GM21447 (cell line): ENCODE data around the gene COL6A5.
"Not testable (repeated sequence)": the region's sequence is repeated elsewhere in the genome, so short reads cannot be mapped to it uniquely, and the experiment has no call there.

Experiments used
- ATAC-seq: cut with Tn5 transposase; IDR thresholded peaks from one replicate; pipeline ENCODE4 v1.9.1; 2021; ENCODE audit not compliant: unreplicated experiment

COL6A5 gene

DNA sequence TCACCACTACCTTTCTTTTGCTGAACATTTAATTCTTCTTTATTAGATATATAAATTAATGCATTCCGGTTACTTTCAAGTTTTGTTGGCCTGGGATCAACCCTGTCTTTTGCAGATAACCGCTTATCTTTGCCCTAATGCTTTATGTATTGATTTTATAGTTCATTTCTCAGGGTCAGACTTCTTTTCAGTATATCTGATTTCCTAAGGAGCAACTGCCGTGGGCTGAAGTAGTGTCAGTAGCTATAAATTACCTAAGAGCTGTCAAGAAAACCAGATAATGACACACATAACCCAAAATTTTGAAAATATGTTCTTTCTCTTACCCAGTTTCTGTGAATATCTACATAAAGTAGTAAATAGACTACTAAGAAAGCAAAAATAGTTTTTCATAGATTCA lies 38.0 kb downstream of the COL6A5 start:
- ATAC-seq = no peak

- no peak for ATAC-seq
These were observed 39.1 kb downstream of the COL6A5 start for GRCh38 chr3:130384476-130385025.

DNA sequence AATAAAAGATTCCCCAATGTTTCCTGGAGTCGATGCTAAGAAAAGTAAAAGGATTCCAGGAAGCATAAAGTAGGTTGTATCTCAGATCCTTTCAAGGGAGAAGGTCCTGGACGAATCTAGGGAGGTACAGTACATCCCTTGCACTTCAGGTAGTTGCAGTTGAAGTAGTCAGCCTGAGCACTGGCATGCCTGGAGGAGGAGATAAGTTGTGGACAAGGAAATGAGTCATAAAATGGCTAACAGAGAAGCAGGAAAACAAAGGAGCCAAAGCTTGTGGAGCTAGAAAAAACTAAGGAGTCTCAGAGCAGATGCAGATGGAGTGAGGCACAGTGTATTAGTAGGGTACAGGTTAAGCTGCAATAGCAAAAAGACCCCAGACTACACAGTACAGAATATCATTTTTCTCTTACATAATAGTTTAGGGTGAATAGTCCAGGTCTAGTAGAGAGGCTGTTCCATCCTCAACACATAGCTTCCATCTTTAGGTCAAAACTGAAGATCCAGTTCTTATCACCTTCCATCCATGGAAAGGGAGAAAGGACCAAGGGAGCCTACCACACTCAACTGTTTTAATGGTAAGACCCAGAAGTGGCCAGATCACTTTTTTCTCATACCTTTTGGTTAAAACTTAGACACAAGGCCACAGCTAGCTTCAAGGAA lies 41.3 kb downstream of the COL6A5 start:
- no peak for ATAC-seq

GRCh38 chr3:130389743-130390478 lies 44.4 kb downstream of the COL6A5 start:
- ATAC-seq = no peak

- ATAC-seq = no peak
These were observed 46.8 kb downstream of the COL6A5 start for GRCh38 chr3:130392266-130392665.

DNA sequence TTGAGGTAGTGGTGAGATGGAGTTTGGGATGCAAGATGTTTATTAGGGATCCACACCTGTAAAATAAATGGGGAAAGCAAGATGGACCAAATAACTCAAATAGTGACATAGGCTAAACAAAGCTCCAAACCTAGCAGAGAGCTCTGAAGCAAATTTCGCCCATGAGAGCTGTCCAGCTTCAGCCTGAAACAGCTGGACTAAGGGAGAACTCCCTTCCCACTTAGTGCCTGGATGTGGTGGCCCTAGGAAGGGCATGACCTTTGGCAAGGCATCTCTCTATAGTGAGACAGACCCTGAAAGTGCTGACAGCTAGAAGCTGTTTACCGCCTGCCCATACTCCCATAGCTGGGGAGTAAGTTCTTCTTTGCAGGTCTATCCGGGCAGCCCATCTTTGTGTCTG lies 48.1 kb downstream of the COL6A5 start:
- no peak for ATAC-seq

- ATAC-seq = no peak
These were observed 49.9 kb downstream of the COL6A5 start for GRCh38 chr3:130395331-130395730.

DNA sequence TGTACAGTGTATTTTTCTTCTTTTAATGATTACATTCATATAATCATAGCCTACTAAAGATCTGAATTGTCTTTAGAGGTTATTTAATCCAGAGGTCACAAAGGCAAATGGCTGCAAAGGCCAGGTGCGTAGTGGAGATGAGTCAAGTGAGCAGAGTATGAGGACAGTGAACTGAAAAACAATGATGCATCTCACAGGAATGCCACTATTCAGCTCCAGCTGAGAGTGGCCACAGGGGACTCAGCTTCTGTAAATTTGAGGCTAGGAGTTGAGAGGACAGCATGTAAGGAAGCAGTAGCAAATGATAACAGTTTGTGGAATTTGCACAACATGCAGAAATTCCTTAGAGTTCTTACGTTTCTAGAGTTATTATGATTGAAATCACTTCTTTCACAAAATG lies 50.4 kb downstream of the COL6A5 start:
- no peak for ATAC-seq

- no peak for ATAC-seq
These were observed 58.9 kb downstream of the COL6A5 start for GRCh38 chr3:130404401-130404800.

DNA sequence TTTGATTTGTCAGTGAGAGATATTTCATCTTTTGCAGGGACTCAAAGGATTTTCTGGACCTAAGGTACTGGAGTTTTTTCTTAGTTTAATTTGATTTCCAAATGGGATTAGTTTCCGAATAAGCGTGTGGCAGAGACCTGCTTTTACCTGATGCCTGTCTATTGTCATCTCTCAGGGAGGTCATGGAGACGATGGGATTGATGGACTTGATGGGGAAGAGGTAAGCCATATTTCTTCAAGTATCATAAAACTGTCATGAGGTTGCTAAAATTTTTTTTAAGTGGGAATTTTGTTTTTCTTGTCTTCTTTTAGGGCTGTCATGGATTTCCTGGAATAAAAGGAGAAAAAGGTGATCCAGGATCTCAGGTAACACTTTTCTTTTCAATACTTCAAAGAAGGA lies 60.5 kb downstream of the COL6A5 start:
- no peak for ATAC-seq

- ATAC-seq = not testable (repeated sequence)
These were observed 62.8 kb downstream of the COL6A5 start for GRCh38 chr3:130408253-130408652.

- no peak for ATAC-seq
These were observed 65.8 kb downstream of the COL6A5 start for GRCh38 chr3:130411320-130411719.

DNA sequence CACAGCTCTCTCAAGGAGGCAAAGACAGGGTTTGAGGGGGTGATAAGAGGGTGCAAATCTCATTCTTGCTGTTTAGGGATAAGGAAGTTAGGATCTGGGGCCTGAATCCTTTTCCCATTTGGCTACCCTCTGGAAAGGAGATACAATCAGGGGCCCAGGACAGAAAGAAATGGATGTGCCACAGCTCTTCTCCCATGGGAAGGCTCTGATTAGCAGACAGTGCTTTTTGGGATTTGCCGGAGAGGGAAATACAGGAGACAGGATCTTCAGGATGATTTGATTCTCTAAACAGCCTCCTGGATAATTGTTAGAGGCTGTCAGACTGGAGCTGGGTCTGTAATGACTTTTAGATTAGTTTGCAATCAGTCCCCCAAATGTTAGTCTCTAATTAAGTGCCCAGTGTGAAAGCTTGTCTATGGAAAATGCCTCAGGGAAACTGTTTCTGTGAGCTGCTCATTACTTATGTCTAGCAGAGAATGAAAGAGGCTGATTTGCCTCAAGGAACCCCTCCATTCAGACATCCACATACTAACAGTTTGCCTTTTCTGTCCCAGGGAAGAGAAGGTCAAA lies 67.6 kb downstream of the COL6A5 start:
- no peak for ATAC-seq

DNA sequence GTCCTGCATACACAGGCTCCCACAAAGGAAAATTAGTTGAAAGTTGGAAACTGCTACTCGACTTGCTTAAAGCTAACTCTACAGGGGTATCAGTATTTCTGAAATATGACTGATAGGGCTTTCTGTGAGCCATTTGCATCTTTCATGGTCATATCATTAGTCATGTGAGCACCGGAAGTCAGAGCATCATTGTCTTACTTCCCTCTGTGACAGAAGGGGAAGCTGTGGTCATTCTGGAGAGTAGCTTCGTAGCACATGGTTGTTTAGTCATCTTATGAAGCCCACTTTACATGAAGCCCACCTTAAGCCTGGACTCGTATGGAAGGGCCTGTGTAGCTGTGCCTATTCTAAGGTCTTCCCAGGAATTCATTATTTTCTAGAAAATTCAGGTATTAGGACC lies 69.0 kb downstream of the COL6A5 start:
- ATAC-seq = no peak

GRCh38 chr3:130420466-130420865 lies 75.0 kb downstream of the COL6A5 start:
- no peak for ATAC-seq

- ATAC-seq = no peak
These were observed 77.6 kb downstream of the COL6A5 start for GRCh38 chr3:130423064-130423463.

GRCh38 chr3:130424837-130425236 lies 79.4 kb downstream of the COL6A5 start:
- no peak for ATAC-seq

DNA sequence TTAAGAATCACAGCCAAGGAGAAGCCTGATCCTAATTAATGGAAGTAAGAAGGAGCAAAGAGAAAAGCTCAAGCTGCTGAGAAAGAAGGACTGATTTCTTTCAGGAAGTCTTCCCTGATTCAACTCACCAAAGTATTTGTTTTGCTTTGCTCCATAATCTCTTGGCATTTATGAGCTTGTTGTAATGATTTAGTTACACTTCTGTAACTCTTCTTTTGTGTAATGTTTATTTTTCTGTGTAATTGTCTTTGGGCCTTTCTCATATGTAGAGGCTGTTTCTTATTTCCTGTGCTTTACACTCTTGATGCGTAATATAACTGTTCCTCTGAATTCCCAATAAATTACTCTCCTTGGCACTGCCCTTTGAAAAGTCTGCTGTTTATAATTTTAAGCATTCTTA lies 80.0 kb downstream of the COL6A5 start:
- ATAC-seq = no peak

DNA sequence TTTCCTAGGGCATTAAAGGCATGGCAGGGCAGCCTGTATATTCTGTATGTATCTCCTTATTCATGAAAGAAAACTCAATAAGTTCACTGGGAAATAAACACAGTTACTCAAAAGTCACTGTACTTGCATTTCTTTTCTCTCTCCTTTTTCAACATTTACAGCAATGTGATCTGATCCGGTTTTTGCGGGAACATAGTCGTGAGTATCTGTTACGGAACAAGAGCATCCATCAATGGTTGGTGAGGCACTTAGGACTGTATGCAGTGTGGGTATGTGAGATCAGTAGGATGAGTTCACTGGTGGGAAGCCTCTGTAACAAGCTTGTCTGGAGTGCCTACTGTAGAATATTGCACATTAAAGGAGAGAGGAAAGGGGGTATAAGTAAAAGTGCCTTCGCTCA lies 80.7 kb downstream of the COL6A5 start:
- ATAC-seq = no peak

- no peak for ATAC-seq
These were observed 83.6 kb downstream of the COL6A5 start for GRCh38 chr3:130428871-130429712.

DNA sequence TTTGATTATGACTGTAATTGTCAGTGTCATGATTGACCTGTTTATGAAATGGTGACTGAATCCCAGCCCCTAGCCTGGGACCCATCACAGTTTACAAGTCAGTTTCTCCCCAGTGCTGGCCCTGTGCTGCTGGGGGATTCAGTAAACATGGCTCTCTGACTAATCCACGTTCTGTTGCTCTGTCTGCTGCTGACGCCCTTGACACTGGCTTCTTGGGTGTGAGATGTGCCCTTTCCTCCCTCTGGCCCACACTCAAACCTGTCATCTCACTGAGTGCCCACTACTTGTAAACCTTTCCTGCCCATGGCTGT lies 84.2 kb downstream of the COL6A5 start:
- no peak for ATAC-seq
